BJ (cell line): Measurements from ENCODE around the gene ADD2. TPM values are rescaled to one million over a fixed set of nuclear protein-coding genes. Genes with fewer than 3 reads are reported as not detected.

Experiments used
- CTCF ChIA-PET: fragments of 350-600 bp; formaldehyde crosslinking; extraction: SDS; loops from one replicate; lab custom pipeline; 2021; ENCODE audit warnings: antibody characterized with exemption, inconsistent platforms; lab: Yijun Ruan, JAX
- POLR2A ChIA-PET: fragments of 300-600 bp; sonication (Branson Sonifier 250); formaldehyde crosslinking; extraction: SDS; loops from one replicate; lab custom pipeline; 2021; ENCODE audit warnings: antibody characterized with exemption; lab: Charles Lee
- DNase-seq: peaks from one replicate; pipeline ENCODE4 v3.0.0-alpha.2; 2011; ENCODE audit warnings: low read depth
- H3K27me3 ChIP-seq: 2 replicates; pipeline ENCODE4 v1.6.0; 2011; ENCODE audit warnings: low read length; ENCODE audit not compliant: control insufficient read depth, insufficient read depth
- H3K36me3 ChIP-seq: 2 replicates; pipeline ENCODE4 v1.5.1; 2011; ENCODE audit warnings: low read length; ENCODE audit not compliant: control insufficient read depth, insufficient read depth
- H3K4me3 ChIP-seq: 2 replicates; pipeline ENCODE4 v1.5.1; 2011; ENCODE audit warnings: low read depth, mild to moderate bottlenecking, control low read depth, low read length
- polyA plus RNA-seq: library from polyadenylated mRNA; depleted of rRNA; stranded (reverse); fragments of >200 nt; gene quantifications from 2 replicates; pipeline ENCODE4 v1.2.3, GENCODE V29; 2011
- TF ChIP-seq, protein P1 (sequence below): IDR thresholded peaks from 2 replicates; pipeline ENCODE4 v1.5.1; 2011; ENCODE audit warnings: low read depth, mild to moderate bottlenecking, control low read depth, inconsistent platforms, low read length, moderate library complexity; ENCODE audit not compliant: insufficient read depth

ADD2 gene
- polyA plus RNA-seq, 1 experiment = not detected

DNA sequence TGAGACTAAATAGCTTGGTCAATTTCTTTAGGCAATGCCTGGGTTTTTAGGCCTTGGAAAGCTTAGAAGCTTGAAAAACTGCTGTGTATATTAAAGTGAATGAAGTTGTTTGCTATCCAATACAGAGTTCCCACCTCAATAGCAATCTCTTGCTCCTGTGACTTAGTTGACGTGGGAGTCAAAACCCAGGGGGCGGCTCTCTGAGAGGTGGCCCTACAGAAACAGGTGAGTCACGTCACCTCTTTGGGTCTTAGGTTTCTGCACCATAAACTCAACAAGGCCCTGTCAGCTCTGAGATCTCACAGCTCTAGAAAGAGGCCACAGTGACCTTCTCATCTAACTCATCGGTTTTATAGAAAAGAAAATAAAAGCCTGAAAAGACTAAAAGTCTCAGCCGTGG is 79.6 kb downstream of the ADD2 start:
- H3K27me3 ChIP-seq = no peaks in the 10 kb centered on the region
- H3K4me3 ChIP-seq = no peak overlapping the region
- POLR2A ChIA-PET = no interaction called here
- CTCF ChIA-PET = interaction anchor here (0.6 to 1.0 kb wide), 3 partner anchors 10 to 221 kb away, joined by 3 read pairs; no protein-coding TSS in a partner anchor
- no peak for DNase-seq
- TF ChIP-seq, protein P1, sequence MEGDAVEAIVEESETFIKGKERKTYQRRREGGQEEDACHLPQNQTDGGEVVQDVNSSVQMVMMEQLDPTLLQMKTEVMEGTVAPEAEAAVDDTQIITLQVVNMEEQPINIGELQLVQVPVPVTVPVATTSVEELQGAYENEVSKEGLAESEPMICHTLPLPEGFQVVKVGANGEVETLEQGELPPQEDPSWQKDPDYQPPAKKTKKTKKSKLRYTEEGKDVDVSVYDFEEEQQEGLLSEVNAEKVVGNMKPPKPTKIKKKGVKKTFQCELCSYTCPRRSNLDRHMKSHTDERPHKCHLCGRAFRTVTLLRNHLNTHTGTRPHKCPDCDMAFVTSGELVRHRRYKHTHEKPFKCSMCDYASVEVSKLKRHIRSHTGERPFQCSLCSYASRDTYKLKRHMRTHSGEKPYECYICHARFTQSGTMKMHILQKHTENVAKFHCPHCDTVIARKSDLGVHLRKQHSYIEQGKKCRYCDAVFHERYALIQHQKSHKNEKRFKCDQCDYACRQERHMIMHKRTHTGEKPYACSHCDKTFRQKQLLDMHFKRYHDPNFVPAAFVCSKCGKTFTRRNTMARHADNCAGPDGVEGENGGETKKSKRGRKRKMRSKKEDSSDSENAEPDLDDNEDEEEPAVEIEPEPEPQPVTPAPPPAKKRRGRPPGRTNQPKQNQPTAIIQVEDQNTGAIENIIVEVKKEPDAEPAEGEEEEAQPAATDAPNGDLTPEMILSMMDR = no peak
- H3K36me3 ChIP-seq = no peaks in the 10 kb centered on the region

DNA sequence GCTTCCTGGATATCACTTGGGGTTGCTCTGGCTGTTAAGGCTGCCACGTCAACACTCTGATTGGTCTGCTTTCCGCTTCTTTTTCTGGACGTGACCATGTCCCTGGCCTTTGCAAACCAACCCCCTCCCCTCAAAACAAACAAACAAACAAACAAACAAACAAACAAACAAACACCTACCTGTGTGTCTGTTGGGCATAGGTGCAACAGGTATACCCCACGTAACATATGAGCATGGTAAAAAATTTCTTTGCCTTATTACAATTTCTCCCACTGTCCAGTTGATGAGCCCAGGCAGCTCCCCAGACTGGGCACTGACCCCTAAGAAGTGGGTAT is 80.6 kb downstream of the ADD2 start:
- TF ChIP-seq, protein P1 = no peak
- ChIA-PET POLR2A (no interaction called here), CTCF (interaction anchor here (1.1 to 2.5 kb wide), 5 partner anchors 11 to 97 kb away, joined by 3 to 15 read pairs (median 7); no protein-coding TSS in a partner anchor)
- no peak for DNase-seq
- Histone ChIP-seq H3K36me3 (no peaks in the 10 kb centered on the region), H3K4me3 (no peak overlapping the region), H3K27me3 (no peaks in the 10 kb centered on the region)

DNA sequence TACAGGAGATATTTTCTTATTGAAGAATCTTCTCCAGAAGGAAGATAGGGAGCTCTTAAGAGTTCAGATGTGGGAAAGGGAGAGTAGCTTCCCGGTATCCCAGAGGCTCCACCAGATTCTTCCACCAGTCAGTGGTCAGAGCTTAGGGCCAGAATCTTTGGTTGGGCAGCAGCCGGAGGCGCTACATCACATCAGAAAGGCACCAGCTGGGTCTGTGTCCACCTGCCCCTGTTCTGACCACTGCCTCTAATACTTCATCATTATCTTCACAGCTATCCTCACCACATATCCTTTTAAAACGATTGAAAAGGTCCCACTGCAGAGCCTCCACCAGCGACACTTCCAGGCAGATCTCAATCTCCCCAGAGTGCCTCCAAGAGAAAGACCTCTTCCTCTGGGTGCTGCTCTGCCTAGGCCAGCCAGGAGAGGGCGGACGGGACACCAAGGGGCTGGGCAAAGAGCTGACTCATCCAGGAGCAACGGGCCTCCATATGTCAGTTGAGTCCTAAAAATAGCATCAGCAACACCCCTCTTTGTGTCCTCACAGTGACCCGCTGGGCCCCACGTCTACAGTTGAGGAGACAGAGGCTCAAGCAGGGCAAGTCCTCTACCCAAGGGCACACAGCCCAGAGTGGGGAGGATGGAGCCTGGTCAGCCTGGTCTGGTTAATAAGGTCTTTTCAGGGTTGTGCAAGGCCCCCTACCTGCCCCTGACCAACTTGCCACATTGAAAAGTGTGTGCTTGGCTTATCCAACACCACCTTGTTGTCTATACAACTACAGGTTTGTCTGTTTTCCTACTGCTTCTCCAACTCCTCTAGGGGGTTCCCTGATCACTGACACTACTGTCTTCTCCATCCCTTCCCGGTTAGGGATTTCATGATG is 81.2 kb downstream of the ADD2 start:
- no peak for DNase-seq
- Histone ChIP-seq H3K36me3 (no peaks in the 10 kb centered on the region), H3K4me3 (no peak overlapping the region), H3K27me3 (no peaks in the 10 kb centered on the region)
- ChIA-PET POLR2A (no interaction called here), CTCF (interaction anchor here (0.8 to 2.5 kb wide), 8 partner anchors 9 to 175 kb away, joined by 3 to 15 read pairs (median 6); no protein-coding TSS in a partner anchor)
- TF ChIP-seq, protein P1 = peak; percentile 73

GRCh38 chr2:70685771-70686171 is 82.2 kb downstream of the ADD2 start:
- Histone ChIP-seq H3K4me3 (no peak overlapping the region), H3K36me3 (no peaks in the 10 kb centered on the region), H3K27me3 (no peaks in the 10 kb centered on the region)
- TF ChIP-seq, protein P1 = no peak
- DNase-seq = no peak
- CTCF ChIA-PET = interaction anchor here (0.9 to 2.5 kb wide), 6 partner anchors 13 to 176 kb away, joined by 3 to 15 read pairs (median 6); no protein-coding TSS in a partner anchor
- POLR2A ChIA-PET = interaction anchor here (0.6 kb wide), 1 partner anchor 1785 kb away, joined by 3 read pairs; no protein-coding TSS in a partner anchor
